Superior temporal gyrus (tissue), 1 donor: Measurements from ENCODE around the gene BRPF1.

Experiments
- DNase-seq: peaks from one replicate; pipeline ENCODE4 v3.0.0-alpha.2; 2016; ENCODE audit errors: extremely low spot score

Gene BRPF1

GRCh38 chr3:9731206-9732079, at the start of gene BRPF1:
BRPF1 (plus strand) TSS chr3:9731735; CDS start chr3:9734141, 2,406 bp downstream.
- peak; percentile 92 for DNase-seq

- no peak for DNase-seq
These were observed 49.4 kb upstream of the BRPF1 start for GRCh38 chr3:9682096-9682495.

- DNase-seq, result no peak
These were observed 48.1 kb upstream of the BRPF1 start for GRCh38 chr3:9683426-9683825.

GRCh38 chr3:9685216-9686049, 46.1 kb upstream of the BRPF1 start:
- no peak for DNase-seq

- DNase-seq, result no peak
These were observed 45.4 kb upstream of the BRPF1 start for GRCh38 chr3:9686050-9686550.

GRCh38 chr3:9686703-9687102, 44.8 kb upstream of the BRPF1 start:
- no peak for DNase-seq

- DNase-seq, result no peak
These were observed 44.0 kb upstream of the BRPF1 start for GRCh38 chr3:9687514-9687913.

- DNase-seq, result no peak
These were observed 42.6 kb upstream of the BRPF1 start for GRCh38 chr3:9688961-9689360.

GRCh38 chr3:9689757-9690156, 41.8 kb upstream of the BRPF1 start:
- DNase-seq, result no peak

GRCh38 chr3:9690451-9691450, 40.8 kb upstream of the BRPF1 start:
- no peak for DNase-seq

- DNase-seq, result no peak
These were observed 39.9 kb upstream of the BRPF1 start for GRCh38 chr3:9691636-9692035.

- no peak for DNase-seq
These were observed 39.1 kb upstream of the BRPF1 start for GRCh38 chr3:9692416-9692815.

- no peak for DNase-seq
These were observed 36.2 kb upstream of the BRPF1 start for GRCh38 chr3:9695345-9695744.

- no peak for DNase-seq
These were observed 35.8 kb upstream of the BRPF1 start for GRCh38 chr3:9695746-9696145.

GRCh38 chr3:9696480-9697220, 34.9 kb upstream of the BRPF1 start:
- no peak for DNase-seq

- no peak for DNase-seq
These were observed 33.6 kb upstream of the BRPF1 start for GRCh38 chr3:9697892-9698291.

- DNase-seq, result no peak
These were observed 33.2 kb upstream of the BRPF1 start for GRCh38 chr3:9698293-9698692.

- DNase-seq, result no peak
These were observed 31.0 kb upstream of the BRPF1 start for GRCh38 chr3:9700536-9700935.

GRCh38 chr3:9701006-9701405, 30.5 kb upstream of the BRPF1 start:
- DNase-seq, result no peak

- DNase-seq, result no peak
These were observed 29.8 kb upstream of the BRPF1 start for GRCh38 chr3:9701711-9702110.

- DNase-seq, result no peak
These were observed 28.3 kb upstream of the BRPF1 start for GRCh38 chr3:9703240-9703639.
